Measurements from ENCODE around the gene METTL25B. TPM values are rescaled to one million over a fixed set of nuclear protein-coding genes. Genes with fewer than 3 reads are reported as not detected.

METTL25B gene
- total and polyA plus RNA-seq, 2 of the 4 experiments (the other 2 are of a cell fraction), result 2.3 to 10.1 TPM

DNA sequence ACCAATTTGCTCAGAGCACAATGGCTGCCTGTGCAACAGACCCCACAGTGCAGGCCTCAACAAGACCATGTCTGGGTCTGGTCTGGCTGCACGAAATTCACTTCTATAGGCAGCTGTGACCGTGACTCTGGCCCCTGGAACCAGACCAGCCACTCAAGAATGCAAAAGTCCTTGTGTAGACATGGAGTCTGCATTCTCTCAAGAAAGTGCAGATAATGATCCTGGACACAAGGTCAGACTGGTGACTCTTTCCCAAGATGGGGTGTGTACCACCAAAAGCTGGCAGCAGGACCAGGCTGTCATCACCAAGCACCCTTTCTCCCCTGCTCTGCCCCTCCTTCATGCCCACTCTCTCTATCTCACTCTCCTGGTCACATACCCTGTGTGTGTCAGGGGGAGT, 7.1 kb upstream of the METTL25B start:
- DNase-seq (no peak), ATAC-seq (ENCODE audit: low read depth) (no peak)
- Histone ChIP-seq H3K9me3 (ENCODE audit: control insufficient read depth, insufficient read depth, low read length) (no peaks in the 10 kb centered on the region), H4K5ac (ENCODE audit: low read depth, low read length) (no peak overlapping the region), H2BK5ac (ENCODE audit: low read depth, low read length, poor library complexity, severe bottlenecking) (no peak overlapping the region), H2AFZ (replicated peaks; ENCODE audit: low read length, poor library complexity) (no peak overlapping the region), H2BK20ac (ENCODE audit: low read depth, low read length) (no peak overlapping the region), H2AK9ac (replicated peaks; ENCODE audit: low read depth, low read length, poor library complexity) (no peak overlapping the region), H3K4me2 (ENCODE audit: low read depth, low read length) (no peak overlapping the region), H2BK120ac (ENCODE audit: low read depth, low read length) (no peak overlapping the region), H2AK5ac (ENCODE audit: low read depth, low read length) (no peak overlapping the region), H4K20me1 (ENCODE audit: insufficient read depth, low read length) (peaks cover 29% of the 10 kb centered on the region), H3K4ac (ENCODE audit: low read depth, low read length) (no peak overlapping the region), H2BK15ac (ENCODE audit: low read depth, low read length) (no peak overlapping the region), H3K36me3 (ENCODE audit: control insufficient read depth, insufficient read depth, low read length) (peaks cover 30% of the 10 kb centered on the region), H4K8ac (ENCODE audit: low read depth in 2 of 2, low read length in 2 of 2) (no peak overlapping the region), H3K18ac (ENCODE audit: low read depth, low read length) (no peak overlapping the region), H3K9ac (ENCODE audit: low read depth, low read length) (no peak overlapping the region), H4K91ac (ENCODE audit: insufficient read depth, low read depth, low read length) (no peak overlapping the region), H3K27ac (ENCODE audit: insufficient read depth, low read length) (no peak overlapping the region), H3K9me1 (ENCODE audit: insufficient read depth, low read length) (no peaks in the 10 kb centered on the region), H3K27me3 (ENCODE audit: control insufficient read depth, insufficient read depth, low read length) (no peaks in the 10 kb centered on the region), H3K14ac (replicated peaks; ENCODE audit: low read depth, low read length) (no peak overlapping the region), H3K4me3 (ENCODE audit: insufficient read depth, low read depth, low read length) (no peak overlapping the region), H3K79me1 (ENCODE audit: low read depth in 1 of 2, low read length in 2 of 2) (peaks cover 5 to 45% of the 10 kb centered on the region in 2 experiments; a peak in 3 of 4 replicates), H3K56ac (ENCODE audit: extremely low read depth, insufficient read depth, low read length) (no peak overlapping the region), H3K23ac (ENCODE audit: low read depth, low read length) (no peak overlapping the region), H3K4me1 (ENCODE audit: control insufficient read depth, insufficient read depth, low read length) (peaks cover 1% of the 10 kb centered on the region; the same call in 1 of the 2 replicates)
- in situ Hi-C loops (cut with MboI; ENCODE audit: low sequenced_read_pairs), result loop anchor here (5.0 kb wide), 1 partner anchor 34 kb away; no protein-coding TSS in a partner anchor
- WGBS, 2 experiments (ENCODE audit: extremely low coverage in 2 of 2, insufficient read length in 1 of 2), result 72% methylated on average over 2 of the region's 2 CpGs; no CpG with 5 or more reads in 1 of the 2 experiments
- POLR2A ChIA-PET (ENCODE audit: unreplicated experiment), result no interaction called here
- intact Hi-C loops (cut with micrococcal nuclease), result loop anchor here (10.0 kb wide), 2 partner anchors 204 to 216 kb away; partner anchors contain the start of genes LRRC71 and MEF2D
- TF ChIP-seq, protein P1, sequence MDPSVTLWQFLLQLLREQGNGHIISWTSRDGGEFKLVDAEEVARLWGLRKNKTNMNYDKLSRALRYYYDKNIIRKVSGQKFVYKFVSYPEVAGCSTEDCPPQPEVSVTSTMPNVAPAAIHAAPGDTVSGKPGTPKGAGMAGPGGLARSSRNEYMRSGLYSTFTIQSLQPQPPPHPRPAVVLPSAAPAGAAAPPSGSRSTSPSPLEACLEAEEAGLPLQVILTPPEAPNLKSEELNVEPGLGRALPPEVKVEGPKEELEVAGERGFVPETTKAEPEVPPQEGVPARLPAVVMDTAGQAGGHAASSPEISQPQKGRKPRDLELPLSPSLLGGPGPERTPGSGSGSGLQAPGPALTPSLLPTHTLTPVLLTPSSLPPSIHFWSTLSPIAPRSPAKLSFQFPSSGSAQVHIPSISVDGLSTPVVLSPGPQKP (IDR thresholded peaks at IDR 0.05; ENCODE audit: borderline replicate concordance, low read depth, low read length), result no peak
- TF ChIP-seq MAZ (IDR thresholded peaks at IDR 0.05; ENCODE audit: borderline replicate concordance, low read depth, low read length) (no peak), MXI1 (IDR thresholded peaks at IDR 0.05; ENCODE audit: borderline replicate concordance, low read depth, low read length) (no peak), RFX5 (IDR thresholded peaks at IDR 0.05; ENCODE audit: low read depth, low read length) (no peak), BHLHE40 (IDR thresholded peaks at IDR 0.05; ENCODE audit: low read depth, low read length) (no peak), MAFK (IDR thresholded peaks at IDR 0.05; ENCODE audit: low read depth, low read length) (no peak), NFE2L2 (IDR thresholded peaks at IDR 0.05; ENCODE audit: low read depth, low read length) (no peak), FOS (IDR thresholded peaks at IDR 0.05; ENCODE audit: low read depth, low read length) (no peak), RAD21 (IDR thresholded peaks at IDR 0.05; ENCODE audit: low read length) (no peak), CEBPB (IDR thresholded peaks at IDR 0.05; ENCODE audit: low read depth, low read length) (no peak), POLR2A (IDR thresholded peaks at IDR 0.05; ENCODE audit: low read depth, low read length) (no peak), RCOR1 (IDR thresholded peaks at IDR 0.05; ENCODE audit: insufficient replicate concordance, low read length) (no peak), CHD1 (IDR thresholded peaks at IDR 0.05; ENCODE audit: low read depth, low read length) (no peak)
- TF ChIP-seq, protein P2, sequence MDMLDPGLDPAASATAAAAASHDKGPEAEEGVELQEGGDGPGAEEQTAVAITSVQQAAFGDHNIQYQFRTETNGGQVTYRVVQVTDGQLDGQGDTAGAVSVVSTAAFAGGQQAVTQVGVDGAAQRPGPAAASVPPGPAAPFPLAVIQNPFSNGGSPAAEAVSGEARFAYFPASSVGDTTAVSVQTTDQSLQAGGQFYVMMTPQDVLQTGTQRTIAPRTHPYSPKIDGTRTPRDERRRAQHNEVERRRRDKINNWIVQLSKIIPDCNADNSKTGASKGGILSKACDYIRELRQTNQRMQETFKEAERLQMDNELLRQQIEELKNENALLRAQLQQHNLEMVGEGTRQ (IDR thresholded peaks at IDR 0.05; ENCODE audit: low read depth, low read length), result no peak
- TF ChIP-seq, protein P3, sequence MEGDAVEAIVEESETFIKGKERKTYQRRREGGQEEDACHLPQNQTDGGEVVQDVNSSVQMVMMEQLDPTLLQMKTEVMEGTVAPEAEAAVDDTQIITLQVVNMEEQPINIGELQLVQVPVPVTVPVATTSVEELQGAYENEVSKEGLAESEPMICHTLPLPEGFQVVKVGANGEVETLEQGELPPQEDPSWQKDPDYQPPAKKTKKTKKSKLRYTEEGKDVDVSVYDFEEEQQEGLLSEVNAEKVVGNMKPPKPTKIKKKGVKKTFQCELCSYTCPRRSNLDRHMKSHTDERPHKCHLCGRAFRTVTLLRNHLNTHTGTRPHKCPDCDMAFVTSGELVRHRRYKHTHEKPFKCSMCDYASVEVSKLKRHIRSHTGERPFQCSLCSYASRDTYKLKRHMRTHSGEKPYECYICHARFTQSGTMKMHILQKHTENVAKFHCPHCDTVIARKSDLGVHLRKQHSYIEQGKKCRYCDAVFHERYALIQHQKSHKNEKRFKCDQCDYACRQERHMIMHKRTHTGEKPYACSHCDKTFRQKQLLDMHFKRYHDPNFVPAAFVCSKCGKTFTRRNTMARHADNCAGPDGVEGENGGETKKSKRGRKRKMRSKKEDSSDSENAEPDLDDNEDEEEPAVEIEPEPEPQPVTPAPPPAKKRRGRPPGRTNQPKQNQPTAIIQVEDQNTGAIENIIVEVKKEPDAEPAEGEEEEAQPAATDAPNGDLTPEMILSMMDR (conservative IDR thresholded peaks at IDR 0.05; ENCODE audit: low read depth, low read length), result no peak
- no TSS peak for BruUV-seq (replicated peaks)
- dilution Hi-C loops (cut with HindIII; ENCODE audit: low sequenced_read_pairs, unreplicated experiment), result no loop called here
- CTCF ChIA-PET, result interaction anchor here (2.5 kb wide), 1 partner anchor 32 kb away, joined by 10 read pairs; no protein-coding TSS in a partner anchor

Data from IMR-90 (cell line).